ENCODE results near the gene WDR55.

Gene WDR55

GRCh38 chr5:140633021-140633471, 31.7 kb upstream of the WDR55 start, which contains the start of gene CD14:
Gene CD14 (minus strand): TSS chr5:140633175. CDS start chr5:140633071, 104 bp downstream.
- H3K79me2 ChIP-seq (ENCODE audit: insufficient read depth, low read length) = no peaks in the 10 kb centered on the region
- peak within 1 kb of the TSS; percentile 38 for H3K4me2 ChIP-seq (ENCODE audit: low read depth, low read length, poor library complexity, severe bottlenecking)
- no peaks in the 10 kb centered on the region for H3K27me3 ChIP-seq (ENCODE audit: low read length)
- peaks cover 9% of the 10 kb centered on the region; the same call in 1 of the 2 replicates for H3K9me3 ChIP-seq (ENCODE audit: insufficient read depth, low read length)
- no peaks in the 10 kb centered on the region for H3K9me2 ChIP-seq (replicated peaks; ENCODE audit: insufficient read depth, low read length)
- H3K36me3 ChIP-seq (ENCODE audit: low read length) = no peaks in the 10 kb centered on the region
- H3K4me3 ChIP-seq (ENCODE audit: insufficient read depth, low read length, poor library complexity, severe bottlenecking) = no peak within 1 kb of the TSS
- H2AFZ ChIP-seq (ENCODE audit: low read depth, low read length, severe bottlenecking) = peak within 1 kb of the TSS; percentile 40
- no peak within 1 kb of the TSS for H3K27ac ChIP-seq (ENCODE audit: low read depth, low read length)
- 0 out of 2 replicates have a peak, but pooled peaks cover 5% of the 10 kb centered on the region for H3F3A ChIP-seq (ENCODE audit: insufficient read depth)
- no peak within 1 kb of the TSS for H3K9ac ChIP-seq (ENCODE audit: low read length)
- H4K20me1 ChIP-seq (ENCODE audit: low read depth, low read length) = no peaks in the 10 kb centered on the region
- no peak for TF ChIP-seq CTCF (IDR thresholded peaks at IDR 0.05; ENCODE audit: insufficient read depth, low read length, poor library complexity, severe bottlenecking)
- TF ChIP-seq EZH2phosphoT487 (conservative IDR thresholded peaks at IDR 0.05; ENCODE audit: low read length) = no peak

GRCh38 chr5:140633501-140633900, 31.2 kb upstream of the WDR55 start:
- Histone ChIP-seq H3K4me2 (ENCODE audit: low read depth, low read length, poor library complexity, severe bottlenecking) (no peak overlapping the region), H3K9me3 (ENCODE audit: insufficient read depth, low read length) (peaks cover 4% of the 10 kb centered on the region; the same call in 1 of the 2 replicates), H3K4me3 (ENCODE audit: insufficient read depth, low read length, poor library complexity, severe bottlenecking) (no peak overlapping the region)

GRCh38 chr5:140634103-140634502, 30.6 kb upstream of the WDR55 start:
- no peak overlapping the region for H2AFZ ChIP-seq (ENCODE audit: low read depth, low read length, severe bottlenecking)
- no peak overlapping the region for H3K27ac ChIP-seq (ENCODE audit: low read depth, low read length)

More at GRCh38 chr5:140633501-140633900, 31.2 kb upstream of the WDR55 start:
- Histone ChIP-seq H3F3A (ENCODE audit: insufficient read depth) (0 out of 2 replicates have a peak, but pooled peaks cover 5% of the 10 kb centered on the region), H3K9ac (ENCODE audit: low read length) (no peak overlapping the region), H3K27ac (ENCODE audit: low read depth, low read length) (no peak overlapping the region), H3K27me3 (ENCODE audit: low read length) (no peaks in the 10 kb centered on the region), H3K36me3 (ENCODE audit: low read length) (no peaks in the 10 kb centered on the region), H4K20me1 (ENCODE audit: low read depth, low read length) (no peaks in the 10 kb centered on the region), H3K9me2 (replicated peaks; ENCODE audit: insufficient read depth, low read length) (no peaks in the 10 kb centered on the region), H2AFZ (ENCODE audit: low read depth, low read length, severe bottlenecking) (no peak overlapping the region), H3K79me2 (ENCODE audit: insufficient read depth, low read length) (no peaks in the 10 kb centered on the region)
- TF ChIP-seq CTCF (IDR thresholded peaks at IDR 0.05; ENCODE audit: insufficient read depth, low read length, poor library complexity, severe bottlenecking) (no peak), EZH2phosphoT487 (conservative IDR thresholded peaks at IDR 0.05; ENCODE audit: low read length) (no peak)

More at GRCh38 chr5:140634103-140634502, 30.6 kb upstream of the WDR55 start:
- H3K27me3 ChIP-seq (ENCODE audit: low read length) = no peaks in the 10 kb centered on the region
- H4K20me1 ChIP-seq (ENCODE audit: low read depth, low read length) = no peaks in the 10 kb centered on the region
- no peaks in the 10 kb centered on the region for H3K36me3 ChIP-seq (ENCODE audit: low read length)
- no peak overlapping the region for H3K9ac ChIP-seq (ENCODE audit: low read length)
- 0 out of 2 replicates have a peak, but pooled peaks cover 5% of the 10 kb centered on the region for H3F3A ChIP-seq (ENCODE audit: insufficient read depth)
- no peak overlapping the region for H3K4me2 ChIP-seq (ENCODE audit: low read depth, low read length, poor library complexity, severe bottlenecking)
- no peaks in the 10 kb centered on the region for H3K9me2 ChIP-seq (replicated peaks; ENCODE audit: insufficient read depth, low read length)
- no peaks in the 10 kb centered on the region for H3K79me2 ChIP-seq (ENCODE audit: insufficient read depth, low read length)
- no peaks in the 10 kb centered on the region for H3K9me3 ChIP-seq (ENCODE audit: insufficient read depth, low read length)
- H3K4me3 ChIP-seq (ENCODE audit: insufficient read depth, low read length, poor library complexity, severe bottlenecking) = no peak overlapping the region
- TF ChIP-seq CTCF (IDR thresholded peaks at IDR 0.05; ENCODE audit: insufficient read depth, low read length, poor library complexity, severe bottlenecking) = no peak
- TF ChIP-seq EZH2phosphoT487 (conservative IDR thresholded peaks at IDR 0.05; ENCODE audit: low read length) = no peak
